Neural crest cell (in vitro differentiated cells): ENCODE results near the gene MYO5B. TPM values are rescaled to one million over a fixed set of nuclear protein-coding genes. Genes with fewer than 3 reads are reported as not detected.

Source experiments
- DNase-seq: peaks from one replicate; pipeline ENCODE4 v3.0.0; 2021; ENCODE audit warnings: low read depth, mixed read lengths, low spot score
- H3K27ac Mint-ChIP-seq: one replicate; pipeline ENCODE4 v1.8.0; 2021; ENCODE audit warnings: mild to moderate bottlenecking, mixed read lengths; ENCODE audit not compliant: unreplicated experiment
- H3K27me3 Mint-ChIP-seq: 2 replicates; pipeline ENCODE4 v1.8.0; 2021; ENCODE audit warnings: low read depth, mild to moderate bottlenecking, mixed read lengths
- H3K36me3 Mint-ChIP-seq: 2 replicates; pipeline ENCODE4 v1.8.0; 2021; ENCODE audit warnings: low read depth, mild to moderate bottlenecking, mixed read lengths
- H3K4me1 Mint-ChIP-seq: 2 replicates; pipeline ENCODE4 v1.8.0; 2021; ENCODE audit warnings: mixed read lengths
- H3K4me3 Mint-ChIP-seq: one replicate; pipeline ENCODE4 v1.8.0; 2021; ENCODE audit warnings: mild to moderate bottlenecking, mixed read lengths
- H3K9me3 Mint-ChIP-seq: 2 replicates; pipeline ENCODE4 v1.8.0; 2021; ENCODE audit warnings: mixed read lengths
- CTCF ChIP-seq: fragments of 200-600 bp; sonication (generic); conservative IDR thresholded peaks from 2 replicates; pipeline ENCODE4 v1.5.0; 2021; ENCODE audit warnings: antibody characterized with exemption, mild to moderate bottlenecking
- total RNA-seq: library from RNA; stranded (reverse); gene quantifications from 2 replicates; pipeline ENCODE4 v1.2.1, GENCODE V29; 2021

MYO5B gene
- total RNA-seq, 1 donor from 2014 or later: 0.40 TPM

GRCh38 chr18:50138181-50139064 is 56.5 kb downstream of the MYO5B start:
- peaks cover 34% of the 10 kb centered on the region for H3K27me3 Mint-ChIP-seq
- no peaks in the 10 kb centered on the region for H3K4me1 Mint-ChIP-seq
- no peak overlapping the region for H3K4me3 Mint-ChIP-seq
- no peak overlapping the region for H3K27ac Mint-ChIP-seq
- no peak for TF ChIP-seq CTCF
- no peaks in the 10 kb centered on the region for H3K36me3 Mint-ChIP-seq
- DNase-seq: no peak
- no peaks in the 10 kb centered on the region for H3K9me3 Mint-ChIP-seq

DNA sequence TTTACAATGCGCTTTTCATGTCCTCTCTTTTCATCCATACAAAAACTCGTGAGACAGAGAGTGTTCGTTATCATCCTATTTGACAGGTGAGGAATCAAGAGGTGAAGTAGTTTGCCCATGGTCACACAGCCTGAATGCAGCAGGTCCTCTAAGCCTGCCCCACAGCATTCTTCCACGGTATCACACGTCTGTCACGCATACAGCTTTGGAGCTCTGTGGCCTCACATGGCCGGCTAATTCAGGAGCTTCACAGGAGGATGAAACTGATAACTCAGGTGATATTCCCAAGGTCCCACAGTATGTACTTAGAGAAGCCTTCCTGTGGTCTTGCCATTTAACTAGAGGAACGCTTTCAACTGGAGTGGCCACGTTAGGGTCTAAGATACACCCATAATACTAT is 59.0 kb downstream of the MYO5B start:
- Mint-ChIP-seq H3K4me1 (peaks cover 9% of the 10 kb centered on the region), H3K36me3 (no peaks in the 10 kb centered on the region), H3K4me3 (no peak overlapping the region), H3K27me3 (peaks cover 32% of the 10 kb centered on the region), H3K9me3 (no peaks in the 10 kb centered on the region), H3K27ac (no peak overlapping the region)
- DNase-seq: no peak
- TF ChIP-seq CTCF: no peak

DNA sequence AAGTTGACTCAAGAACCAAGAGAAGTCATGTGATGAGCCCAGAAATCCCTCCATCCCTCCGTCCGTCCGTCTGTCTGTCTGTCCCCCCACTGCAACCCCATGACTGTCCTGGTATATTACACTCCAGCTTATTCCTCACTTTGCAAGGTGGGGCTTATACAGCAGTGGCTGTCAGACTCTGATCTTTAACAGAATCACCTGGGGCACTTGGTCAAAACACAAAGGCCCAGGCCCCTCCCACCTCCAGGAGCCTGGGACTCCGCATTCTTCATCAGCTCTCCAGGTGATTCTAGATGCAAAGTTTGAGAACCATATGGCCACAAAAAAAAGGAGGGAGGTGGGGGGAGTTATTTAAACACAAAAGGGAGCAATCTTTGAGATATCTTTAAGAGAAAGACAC is 61.4 kb downstream of the MYO5B start:
- H3K36me3 Mint-ChIP-seq: no peaks in the 10 kb centered on the region
- no peak for TF ChIP-seq CTCF
- H3K9me3 Mint-ChIP-seq: no peaks in the 10 kb centered on the region
- peaks cover 25% of the 10 kb centered on the region for H3K27me3 Mint-ChIP-seq
- peaks cover 9% of the 10 kb centered on the region for H3K4me1 Mint-ChIP-seq
- no peak for DNase-seq
- no peak overlapping the region for H3K27ac Mint-ChIP-seq
- H3K4me3 Mint-ChIP-seq: no peak overlapping the region

GRCh38 chr18:50131591-50131990 is 63.4 kb downstream of the MYO5B start:
- no peak overlapping the region for H3K27ac Mint-ChIP-seq
- peaks cover 9% of the 10 kb centered on the region for H3K4me1 Mint-ChIP-seq

DNA sequence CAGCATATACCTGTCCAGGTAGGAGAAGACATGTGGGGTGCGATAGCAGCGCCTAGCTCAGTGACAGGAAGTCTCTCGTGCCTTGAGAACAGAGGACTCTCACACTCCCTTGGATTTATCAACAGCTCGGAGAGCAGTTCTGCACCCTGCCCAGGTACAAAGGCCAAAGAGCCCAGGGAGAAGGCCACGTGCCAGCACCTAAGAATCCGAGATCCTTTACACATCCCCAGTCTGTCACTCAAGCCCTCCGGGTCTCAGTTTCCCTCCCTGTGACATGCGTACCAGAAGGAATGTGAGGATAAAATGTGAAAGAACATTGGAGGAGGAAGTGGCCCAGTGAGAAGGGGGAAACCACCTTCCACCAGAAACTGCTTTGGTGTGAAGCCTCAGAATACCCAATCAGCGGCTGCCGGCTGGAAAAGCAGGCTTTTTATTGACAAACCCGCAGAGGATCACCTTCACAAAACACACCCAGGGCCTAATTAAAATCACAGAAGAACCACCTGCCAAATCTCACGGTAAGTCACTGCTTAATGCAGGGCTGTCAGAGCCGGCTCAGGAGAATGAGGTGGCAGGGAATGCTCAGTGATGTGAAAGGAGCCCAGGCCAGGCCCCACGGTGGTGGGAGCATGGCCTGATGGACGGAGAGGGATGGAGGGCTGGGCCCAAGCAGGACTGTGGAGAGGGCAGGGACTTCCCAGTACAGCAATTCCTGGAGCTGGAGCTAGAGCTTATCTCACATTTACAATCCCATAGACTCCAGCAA is 66.3 kb downstream of the MYO5B start:
- TF ChIP-seq CTCF: no peak
- H3K4me1 Mint-ChIP-seq: peaks cover 9% of the 10 kb centered on the region
- no peak overlapping the region for H3K4me3 Mint-ChIP-seq
- no peaks in the 10 kb centered on the region for H3K9me3 Mint-ChIP-seq
- no peak for DNase-seq
- H3K27me3 Mint-ChIP-seq: peaks cover 16% of the 10 kb centered on the region
- no peak overlapping the region for H3K27ac Mint-ChIP-seq
- H3K36me3 Mint-ChIP-seq: no peaks in the 10 kb centered on the region

More at GRCh38 chr18:50131591-50131990, 63.4 kb downstream of the MYO5B start:
- no peak overlapping the region for H3K4me3 Mint-ChIP-seq
- DNase-seq: no peak
- H3K36me3 Mint-ChIP-seq: no peaks in the 10 kb centered on the region
- TF ChIP-seq CTCF: no peak
- no peaks in the 10 kb centered on the region for H3K9me3 Mint-ChIP-seq
- peaks cover 28% of the 10 kb centered on the region for H3K27me3 Mint-ChIP-seq
